GF-D8 (cell line): Measurements from ENCODE around the gene DNASE1L3.

Experiments
- DNase-seq: peaks from one replicate; lab custom pipeline; 2025; lab: John Stamatoyannopoulos, UW

The DNASE1L3 gene

GRCh38 chr3:58179235-58180098 lies 31.3 kb downstream of the DNASE1L3 start:
- DNase-seq, result no peak

GRCh38 chr3:58178528-58179234 lies 32.1 kb downstream of the DNASE1L3 start:
- DNase-seq, result no peak

GRCh38 chr3:58177747-58178527 lies 32.8 kb downstream of the DNASE1L3 start:
- DNase-seq, result no peak

DNA sequence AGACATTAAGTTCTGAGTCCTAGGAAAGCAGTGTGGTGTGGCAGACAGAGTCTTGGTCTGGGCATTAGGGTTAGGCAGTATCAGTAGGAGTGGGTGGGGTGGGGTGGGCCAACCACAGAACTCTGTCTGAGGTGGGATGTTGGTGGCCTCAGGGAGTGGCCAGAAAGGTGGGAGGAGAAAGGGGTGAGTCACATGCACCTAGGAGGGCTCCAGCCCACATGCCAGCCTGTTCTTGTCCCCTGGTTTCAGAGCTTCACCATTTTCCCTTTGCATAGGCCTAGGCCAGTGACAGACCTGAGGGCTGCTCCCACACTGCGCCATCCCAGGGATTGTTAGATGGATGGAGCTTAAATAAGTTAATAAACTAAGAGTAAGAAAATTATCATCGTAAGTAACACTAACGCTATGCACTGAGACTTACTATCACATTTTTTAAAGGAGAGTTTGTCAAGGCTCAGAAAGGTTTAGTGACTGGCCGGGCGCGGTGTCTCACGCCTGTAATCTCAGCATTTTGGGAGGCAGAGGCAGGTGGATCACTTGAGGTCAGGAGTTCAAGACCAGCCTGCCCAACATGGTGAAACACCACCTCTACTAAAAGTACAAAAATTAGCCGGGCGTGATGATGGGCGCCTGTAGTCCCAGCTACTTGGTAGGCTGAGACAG lies 33.8 kb downstream of the DNASE1L3 start:
- DNase-seq, result no peak

- DNase-seq, result no peak
These were observed 34.6 kb downstream of the DNASE1L3 start for GRCh38 chr3:58176185-58176530.

DNA sequence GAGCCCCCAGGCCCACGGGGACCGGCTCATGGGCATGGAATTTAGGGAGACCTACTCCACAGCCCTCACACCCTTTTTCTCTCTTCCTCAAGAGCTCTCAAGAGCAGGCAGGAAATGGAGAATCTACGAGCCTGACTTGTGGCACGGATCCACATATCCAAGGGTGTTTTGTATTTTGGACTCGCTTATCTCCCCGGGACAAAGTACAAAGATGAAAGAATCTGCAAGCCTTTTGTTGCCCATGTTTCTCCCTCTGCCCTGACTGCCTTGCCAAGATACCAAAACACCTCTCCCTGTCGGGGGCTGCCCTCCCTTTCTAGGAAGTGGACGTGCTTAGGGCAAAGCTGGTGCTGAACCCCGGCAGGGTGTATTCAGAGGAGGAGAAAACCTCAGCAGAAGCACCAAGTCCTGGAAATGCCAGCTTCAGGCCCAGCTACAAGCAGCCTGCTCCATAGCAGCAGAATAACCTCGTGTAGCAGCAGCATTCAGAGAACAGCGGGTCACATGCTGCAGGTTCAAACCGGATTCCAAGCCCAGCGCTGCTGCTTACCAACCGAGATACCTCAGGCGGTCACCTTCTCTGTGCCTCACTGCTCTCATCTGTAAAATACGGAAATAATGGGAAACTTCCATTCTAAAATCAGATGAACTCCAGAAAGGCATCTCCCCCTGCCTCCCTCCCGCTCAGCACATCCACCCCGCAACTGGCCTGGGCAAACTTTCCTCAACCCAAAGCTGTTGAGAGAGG lies 35.2 kb downstream of the DNASE1L3 start:
- no peak for DNase-seq

DNA sequence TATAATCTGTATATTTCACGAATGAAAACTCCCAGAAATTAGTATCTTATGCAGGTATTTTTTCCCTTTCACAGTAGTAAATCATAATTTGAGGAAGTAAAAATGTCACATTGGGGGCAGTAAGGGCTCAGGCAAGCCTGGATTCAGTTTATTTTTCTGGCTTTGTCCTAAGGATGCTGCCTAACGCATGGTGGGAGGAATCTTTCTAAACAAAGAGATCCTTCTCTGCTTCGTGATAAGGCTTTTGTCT lies 35.7 kb downstream of the DNASE1L3 start:
- no peak for DNase-seq

- DNase-seq, result peak; percentile 36
These were observed 36.9 kb downstream of the DNASE1L3 start for GRCh38 chr3:58173669-58174398.

DNA sequence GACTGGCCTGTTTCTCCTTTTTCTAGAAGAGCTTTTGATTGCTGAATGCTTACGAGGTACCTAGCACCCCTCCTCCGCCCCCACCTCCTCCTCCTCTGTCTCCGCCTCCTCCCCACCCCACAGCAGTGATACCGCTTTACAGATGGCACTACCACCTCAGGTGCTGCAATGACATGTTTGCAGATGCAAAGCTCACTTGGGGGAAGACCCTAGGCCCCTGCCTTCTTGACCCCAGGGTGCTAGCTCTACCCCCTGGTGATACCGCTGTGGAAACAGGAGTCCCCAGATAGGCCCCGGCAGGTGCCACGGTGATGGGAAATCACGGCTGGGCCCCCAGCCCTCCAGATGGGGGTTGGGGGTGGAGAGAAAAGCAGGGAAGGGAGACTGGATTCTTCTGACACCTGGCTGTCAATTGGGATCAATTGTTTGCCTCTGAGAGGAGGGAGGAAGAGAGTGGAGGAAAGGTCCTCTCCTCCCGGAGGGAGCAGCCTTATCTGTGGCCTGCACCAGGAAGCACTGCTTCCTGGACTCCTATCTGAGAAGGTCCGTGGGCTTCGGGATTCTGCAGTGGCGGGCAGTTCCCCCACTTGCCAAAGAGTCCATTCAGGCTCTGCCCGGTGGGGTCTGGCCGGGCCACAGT lies 37.6 kb downstream of the DNASE1L3 start:
- DNase-seq, result no peak

DNA sequence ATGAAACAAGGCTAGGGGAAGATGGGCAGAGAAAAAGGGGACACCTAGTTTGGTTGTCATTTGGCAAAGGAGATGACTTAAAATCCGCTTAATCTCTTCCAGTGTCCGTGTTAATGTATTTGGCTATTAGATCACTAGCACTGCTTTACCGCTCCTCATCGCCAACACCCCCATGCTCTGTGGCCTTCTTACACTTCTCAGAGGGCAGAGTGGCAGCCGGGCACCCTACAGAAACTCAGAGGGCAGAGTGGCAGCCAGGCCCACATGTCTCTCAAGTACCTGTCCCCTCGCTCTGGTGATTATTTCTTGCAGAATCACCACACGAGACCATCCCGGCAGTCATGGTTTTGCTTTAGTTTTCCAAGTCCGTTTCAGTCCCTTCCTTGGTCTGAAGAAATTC lies 39.6 kb downstream of the DNASE1L3 start:
- no peak for DNase-seq

GRCh38 chr3:58170376-58170775 lies 40.4 kb downstream of the DNASE1L3 start:
- no peak for DNase-seq

DNA sequence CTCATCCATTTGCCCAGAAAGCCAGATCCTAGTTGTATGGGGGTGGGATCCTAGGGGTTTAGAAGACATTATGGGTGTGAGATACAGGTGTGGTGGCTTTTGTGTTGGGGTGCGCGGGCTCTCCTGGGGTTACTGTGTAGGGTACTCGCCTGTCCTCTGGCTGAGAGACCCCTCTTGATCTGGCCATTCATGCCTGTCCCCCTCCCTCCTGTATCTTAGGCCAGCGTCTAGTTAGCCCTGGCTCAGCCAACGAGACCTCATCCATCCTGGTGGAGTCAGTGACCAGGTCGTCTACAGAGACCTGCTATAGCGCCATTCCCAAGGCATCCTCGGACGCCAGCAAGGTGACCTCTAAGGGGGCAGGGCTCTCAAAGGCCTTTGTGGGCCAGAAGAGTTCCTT lies 41.4 kb downstream of the DNASE1L3 start:
- no peak for DNase-seq

DNA sequence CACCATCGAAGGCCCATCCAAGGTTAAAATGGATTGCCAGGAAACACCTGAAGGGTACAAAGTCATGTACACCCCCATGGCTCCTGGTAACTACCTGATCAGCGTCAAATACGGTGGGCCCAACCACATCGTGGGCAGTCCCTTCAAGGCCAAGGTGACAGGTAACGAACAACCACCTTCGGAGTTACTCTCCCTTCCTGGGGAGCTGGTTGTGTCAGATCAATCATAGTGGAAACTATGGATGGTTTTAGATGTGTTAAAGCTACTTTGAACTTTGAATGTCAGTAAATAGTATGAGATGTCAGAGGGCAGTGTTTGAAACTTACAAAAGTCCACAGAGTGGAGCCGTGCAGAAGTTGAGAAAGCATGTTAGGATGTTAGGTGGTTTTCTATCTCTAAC lies 42.3 kb downstream of the DNASE1L3 start:
- DNase-seq, result no peak

GRCh38 chr3:58167431-58168351 lies 43.1 kb downstream of the DNASE1L3 start:
- no peak for DNase-seq

GRCh38 chr3:58164906-58165821 lies 45.6 kb downstream of the DNASE1L3 start:
- DNase-seq, result no peak

DNA sequence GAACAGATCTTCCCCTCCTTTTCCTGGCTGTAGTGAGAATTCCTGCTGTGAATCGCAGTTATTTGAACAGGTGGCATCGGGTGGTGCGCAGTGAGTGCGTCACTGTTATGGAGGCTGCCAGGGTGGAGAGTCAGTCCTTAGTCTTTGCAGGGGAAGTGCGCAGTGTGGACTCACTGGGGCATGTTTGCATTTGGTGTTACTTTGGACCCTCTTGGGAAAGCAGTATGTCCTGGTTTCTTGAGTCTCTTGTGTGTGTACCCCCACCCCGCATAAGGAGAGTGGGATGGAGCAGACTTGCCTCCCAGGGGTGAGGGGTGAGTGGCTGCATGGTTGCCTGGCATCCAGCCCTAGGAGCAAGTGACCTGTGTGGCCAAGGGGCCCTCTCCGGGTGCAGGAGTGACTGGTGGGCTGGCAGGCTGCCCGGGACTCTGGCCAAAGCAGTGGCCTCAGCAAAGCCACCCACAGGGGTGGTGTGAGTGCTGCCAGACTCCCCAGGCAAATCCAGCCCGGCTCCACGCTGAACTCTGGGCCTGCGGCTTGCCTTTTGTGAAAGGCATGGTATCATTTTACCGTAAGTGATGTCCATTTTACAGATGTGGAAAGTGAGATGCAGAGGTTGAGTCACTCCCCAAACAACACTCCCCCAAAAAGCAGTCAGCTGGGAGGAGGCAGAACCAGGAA lies 46.4 kb downstream of the DNASE1L3 start:
- no peak for DNase-seq

GRCh38 chr3:58163234-58163633 lies 47.5 kb downstream of the DNASE1L3 start:
- DNase-seq, result no peak
